SK-MEL-5 (cell line): Measurements from ENCODE around the gene RBM12. TPM values are rescaled to one million over a fixed set of nuclear protein-coding genes. Genes with fewer than 3 reads are reported as not detected.

ENCODE experiments used
- small RNA-seq, 2 experiments: library from RNA; depleted of rRNA; stranded (forward); fragments of <200 nt; gene quantifications; one replicate each; pipeline ENCODE3, GENCODE V24; 2014
- total RNA-seq: library from RNA; depleted of rRNA; stranded (reverse); fragments of >200 nt; shearing (Covaris generic); gene quantifications from 2 replicates; pipeline ENCODE4 v1.2.3, GENCODE V29; 2014; rRNA removed

RBM12 gene
- total RNA-seq, 1 experiment from 2014 or later: 57.2 TPM

Small RNAs within 50 kb of the gene (small RNA-seq; reads per million reads assigned to genes)
- gene RNU6-759P: 0 reads per million in 2 experiments

Other genes with a start within 250 kb of the RBM12 start
- gene GDF5, start 226.7 kb downstream of the RBM12 start, total RNA-seq: not detected in 2 replicates
- gene CEP250, start 209.3 kb downstream of the RBM12 start, total RNA-seq: 36.5 and 39.3 TPM in 2 replicates
- gene C20orf173, start 135.2 kb downstream of the RBM12 start, total RNA-seq: not detected in 2 replicates
- gene ERGIC3, start 122.8 kb downstream of the RBM12 start, total RNA-seq: 373 and 383 TPM in 2 replicates
- gene SPAG4, start 49.1 kb downstream of the RBM12 start, total RNA-seq: 1.8 and 2.7 TPM in 2 replicates
- gene CPNE1, start within 50 bp of the RBM12 start, total RNA-seq: 72.4 and 84.6 TPM in 2 replicates
- 66.1 and 78.1 TPM in 2 replicates for gene NFS1, start 34.5 kb upstream of the RBM12 start, total RNA-seq
- gene ROMO1, start 34.5 kb upstream of the RBM12 start, total RNA-seq: 250 and 273 TPM in 2 replicates
- gene RBM39, start 77.4 kb upstream of the RBM12 start, total RNA-seq: 286 and 303 TPM in 2 replicates
- 44.4 and 44.6 TPM in 2 replicates for gene PHF20, start 107.1 kb upstream of the RBM12 start, total RNA-seq